ENCODE data around the gene CEP128. TPM values are rescaled to one million over a fixed set of nuclear protein-coding genes. Genes with fewer than 3 reads are reported as not detected.

The CEP128 gene
- total RNA-seq, result 1 to 10 TPM in 3 of 4 donors, under 1 TPM in 1; 0.82 to 3.6 (median 1.6) TPM

GRCh38 chr14:80941241-80942185, at the start of gene CEP128:
Gene CEP128, minus strand, starts transcription at chr14:80941738.
- DNase-seq, result peak; percentile 92 to 94
- peak within 1 kb of the TSS; percentile 61 to 85 (median 80) for H3K4me3 ChIP-seq
- ATAC-seq, result peak; percentile 100
- H3K9me3 ChIP-seq, result no peaks in the 10 kb centered on the region
- peaks cover 5 to 8% of the 10 kb centered on the region in 2 donors for H3K4me1 ChIP-seq
- H3K27me3 ChIP-seq, result no peaks in the 10 kb centered on the region
- intact Hi-C loops (cut with DNase I; ENCODE audit: low total_unique reads) (loop anchor here (5.0 kb wide), 2 partner anchors 276 to 591 kb away; partner anchors contain the start of gene SEL1L), in situ Hi-C loops (cut with MboI; ENCODE audit: low sequenced_read_pairs in 4 of 4) (loop anchor here in 1 of 4 donors (10.0 kb wide), 1 partner anchor 233 kb away; no protein-coding TSS in a partner anchor)
- H3K27ac ChIP-seq, result peak within 1 kb of the TSS; percentile 70 to 79 (median 74)
- TF ChIP-seq CTCF (IDR thresholded peaks at IDR 0.05 in 4 of 5, conservative IDR thresholded peaks at IDR 0.05 in 1 of 5) (no peak), POLR2A (IDR thresholded peaks at IDR 0.05) (no peak)
- no peaks in the 10 kb centered on the region for H3K36me3 ChIP-seq

- no peak overlapping the region for H3K27ac ChIP-seq
Measured at GRCh38 chr14:80988735-80989429, 47.3 kb upstream of the CEP128 start.

GRCh38 chr14:80988192-80988591, 46.7 kb upstream of the CEP128 start:
- intact Hi-C loops (cut with DNase I; ENCODE audit: low total_unique reads) (no loop called here), in situ Hi-C loops (cut with MboI; ENCODE audit: low sequenced_read_pairs in 4 of 4) (loop anchor here (5.0 to 25.0 kb wide), 2 partner anchors 36 to 474 kb away; no protein-coding TSS in a partner anchor)
- TF ChIP-seq CTCF (IDR thresholded peaks at IDR 0.05 in 4 of 5, conservative IDR thresholded peaks at IDR 0.05 in 1 of 5) (no peak), POLR2A (IDR thresholded peaks at IDR 0.05) (no peak)
- ATAC-seq (no peak), DNase-seq (no peak)
- no peaks in the 10 kb centered on the region for H3K27me3 ChIP-seq
- H3K36me3 ChIP-seq, result no peaks in the 10 kb centered on the region
- H3K9me3 ChIP-seq, result no peaks in the 10 kb centered on the region
- no peaks in the 10 kb centered on the region for H3K4me1 ChIP-seq
- H3K27ac ChIP-seq, result no peak overlapping the region
- no peak overlapping the region for H3K4me3 ChIP-seq

More at GRCh38 chr14:80988735-80989429, 47.3 kb upstream of the CEP128 start:
- Histone ChIP-seq H3K9me3 (no peaks in the 10 kb centered on the region), H3K36me3 (no peaks in the 10 kb centered on the region), H3K4me3 (no peak overlapping the region), H3K27me3 (no peaks in the 10 kb centered on the region), H3K4me1 (no peaks in the 10 kb centered on the region)
- intact Hi-C loops (cut with DNase I; ENCODE audit: low total_unique reads), result no loop called here
- no peak for DNase-seq
- in situ Hi-C loops (cut with MboI; ENCODE audit: low sequenced_read_pairs in 4 of 4), result loop anchor here (5.0 to 25.0 kb wide), 2 partner anchors 37 to 473 kb away; no protein-coding TSS in a partner anchor
- no peak for TF ChIP-seq POLR2A (IDR thresholded peaks at IDR 0.05)
- no peak for TF ChIP-seq CTCF (IDR thresholded peaks at IDR 0.05 in 4 of 5, conservative IDR thresholded peaks at IDR 0.05 in 1 of 5)
- no peak for ATAC-seq

- intact Hi-C loops (cut with DNase I; ENCODE audit: low total_unique reads), result loop anchor here (1.0 kb wide), 1 partner anchor 33 kb away; no protein-coding TSS in a partner anchor
- Histone ChIP-seq H3K9me3 (no peaks in the 10 kb centered on the region), H3K36me3 (no peaks in the 10 kb centered on the region), H3K4me3 (no peak overlapping the region), H3K4me1 (no peaks in the 10 kb centered on the region), H3K27me3 (no peaks in the 10 kb centered on the region), H3K27ac (no peak overlapping the region)
- ATAC-seq, result peak; percentile 83 to 91
- TF ChIP-seq POLR2A (IDR thresholded peaks at IDR 0.05) (no peak), CTCF (IDR thresholded peaks at IDR 0.05 in 4 of 5, conservative IDR thresholded peaks at IDR 0.05 in 1 of 5) (peak; percentile 82 to 91 (median 88))
- DNase-seq, result peak; percentile 36 to 42
- in situ Hi-C loops (cut with MboI; ENCODE audit: low sequenced_read_pairs in 4 of 4), result loop anchor here (5.0 to 25.0 kb wide), 2 partner anchors 35 to 475 kb away; no protein-coding TSS in a partner anchor
Measured at GRCh38 chr14:80987235-80988032, 45.9 kb upstream of the CEP128 start.

Data from gastrocnemius medialis (tissue), 4 donors.